Tibial artery (tissue), 4 donors: ENCODE data around the gene MEG3.

ENCODE experiments used
- DNase-seq, 2 donors: peaks; one replicate each; pipeline ENCODE4 v3.0.0-alpha.2; 2019
- H3K27ac ChIP-seq, 2 donors: fragments of 200-600 bp; sonication (generic) in 1 of 2; 1 replicate in 1 of 2; 2 replicates in 1 of 2; pipeline ENCODE4 v1.5.1; 2018 to 2019; ENCODE audit warnings: mild to moderate bottlenecking in 1 of 2
- H3K27me3 ChIP-seq, 2 donors: fragments of 200-600 bp; sonication (generic) in 1 of 2; one replicate each; pipeline versions ENCODE4 v1.5.1 to v1.6.0; 2016 to 2019
- H3K36me3 ChIP-seq, 3 donors: fragments of 200-600 bp; sonication (generic) in 2 of 3; one replicate each; pipeline ENCODE4 v1.5.1; 2016 to 2019; ENCODE audit warnings: mild to moderate bottlenecking in 2 of 3
- H3K4me1 ChIP-seq, 4 donors: fragments of 200-600 bp; sonication (generic) in 2 of 4; 1 replicate in 3 of 4; 2 replicates in 1 of 4; pipeline ENCODE4 v1.5.1; 2016 to 2019
- H3K4me3 ChIP-seq, 2 donors: fragments of 200-600 bp; sonication (generic) in 1 of 2; 1 replicate in 1 of 2; 2 replicates in 1 of 2; pipeline ENCODE4 v1.5.1; 2018 to 2019; ENCODE audit warnings: mild to moderate bottlenecking in 2 of 2
- H3K9me3 ChIP-seq, 3 donors: fragments of 200-600 bp; sonication (generic) in 1 of 3; one replicate each; pipeline ENCODE4 v1.5.1; 2016 to 2019
- CTCF ChIP-seq, 2 experiments: fragments of 200-600 bp in 1 of 2; fragments of 450-650 bp in 1 of 2; IDR thresholded peaks; one replicate each; pipeline ENCODE4 v1.5.1; 2017 to 2019; ENCODE audit warnings: antibody characterized with exemption in 2 of 2, mild to moderate bottlenecking in 1 of 2, moderate library complexity in 1 of 2
- intact Hi-C: fragments of 100-400 bp; cut with DNase I; formaldehyde crosslinking; loops from one replicate; pipeline ENCODE4 v1.15.0; 2023; ENCODE audit warnings: low total_unique reads

Gene MEG3

GRCh38 chr14:100904307-100905087, 78.6 kb downstream of the MEG3 start:
- no peak for TF ChIP-seq CTCF (IDR thresholded peaks at IDR 0.05)
- intact Hi-C loops, result no loop called here
- Histone ChIP-seq H3K36me3 (peaks cover 0 to 3% (median 0%) of the 10 kb centered on the region in 3 donors), H3K27me3 (peaks cover 0 to 60% of the 10 kb centered on the region in 2 donors), H3K27ac (no peak overlapping the region), H3K4me3 (no peak overlapping the region), H3K9me3 (no peaks in the 10 kb centered on the region), H3K4me1 (peaks cover 0 to 9% (median 0%) of the 10 kb centered on the region in 4 donors)
- DNase-seq, result no peak

- no peak for DNase-seq
- TF ChIP-seq CTCF (IDR thresholded peaks at IDR 0.05), result no peak
- intact Hi-C loops, result no loop called here
These were observed 79.2 kb downstream of the MEG3 start for GRCh38 chr14:100905166-100905565.

GRCh38 chr14:100906420-100906819, 80.5 kb downstream of the MEG3 start:
- Histone ChIP-seq H3K27me3 (peaks cover 0 to 48% of the 10 kb centered on the region in 2 donors), H3K27ac (no peak overlapping the region), H3K4me1 (no peaks in the 10 kb centered on the region), H3K36me3 (peaks cover 0 to 3% (median 0%) of the 10 kb centered on the region in 3 donors), H3K9me3 (no peaks in the 10 kb centered on the region), H3K4me3 (no peak overlapping the region)
- DNase-seq, result no peak
- intact Hi-C loops, result no loop called here
- TF ChIP-seq CTCF (IDR thresholded peaks at IDR 0.05), result no peak

More at GRCh38 chr14:100905166-100905565, 79.2 kb downstream of the MEG3 start:
- Histone ChIP-seq H3K4me3 (no peak overlapping the region), H3K4me1 (peaks cover 0 to 8% (median 0%) of the 10 kb centered on the region in 4 donors), H3K27ac (no peak overlapping the region), H3K27me3 (peaks cover 0 to 59% of the 10 kb centered on the region in 2 donors), H3K9me3 (no peaks in the 10 kb centered on the region), H3K36me3 (peaks cover 0 to 3% (median 0%) of the 10 kb centered on the region in 3 donors)

GRCh38 chr14:100907240-100907639, 81.3 kb downstream of the MEG3 start:
- intact Hi-C loops, result no loop called here
- no peak for TF ChIP-seq CTCF (IDR thresholded peaks at IDR 0.05)
- no peaks in the 10 kb centered on the region for H3K36me3 ChIP-seq
- H3K4me3 ChIP-seq, result no peak overlapping the region
- no peaks in the 10 kb centered on the region for H3K4me1 ChIP-seq
- no peak overlapping the region for H3K27ac ChIP-seq
- H3K9me3 ChIP-seq, result no peaks in the 10 kb centered on the region
- no peak for DNase-seq
- peaks cover 0 to 40% of the 10 kb centered on the region in 2 donors for H3K27me3 ChIP-seq

GRCh38 chr14:100909439-100909838, 83.5 kb downstream of the MEG3 start:
- Histone ChIP-seq H3K4me3 (no peak overlapping the region), H3K27ac (no peak overlapping the region), H3K4me1 (no peaks in the 10 kb centered on the region), H3K9me3 (no peaks in the 10 kb centered on the region), H3K27me3 (peaks cover 0 to 18% of the 10 kb centered on the region in 2 donors), H3K36me3 (no peaks in the 10 kb centered on the region)
- intact Hi-C loops, result no loop called here
- TF ChIP-seq CTCF (IDR thresholded peaks at IDR 0.05), result no peak
- DNase-seq, result no peak
